ENCODE results near the gene PSG11. TPM values are rescaled to one million over a fixed set of nuclear protein-coding genes. Genes with fewer than 3 reads are reported as not detected.
"Not testable (repeated sequence)": the region's sequence is repeated elsewhere in the genome, so short reads cannot be mapped to it uniquely, and the experiment has no call there.

Gene PSG11
- total RNA-seq, 1 experiment from 2014 or later: not detected

DNA sequence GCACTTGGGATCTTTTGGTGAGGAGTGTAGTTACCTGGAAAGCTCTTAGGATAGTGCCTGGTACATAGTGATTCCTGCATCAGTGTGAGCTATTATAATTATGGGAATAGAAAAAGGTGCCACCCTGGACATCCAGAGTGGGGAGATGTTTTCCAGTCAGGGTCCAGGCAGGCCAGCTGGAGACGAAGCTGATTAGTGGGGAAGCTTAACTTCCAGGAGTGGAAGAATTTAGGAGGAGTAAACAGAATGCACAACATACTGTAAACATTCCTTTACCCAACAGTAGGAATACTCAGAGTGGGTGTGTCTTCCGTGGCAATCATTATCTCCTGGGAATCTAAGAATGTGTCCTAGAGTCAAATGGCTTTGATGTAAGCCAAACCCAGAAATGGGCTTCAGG lies 23.3 kb downstream of the PSG11 start:
- BruUV-seq (replicated peaks); H3K27me3 ChIP-seq (ENCODE audit: insufficient read depth, low read length); H3K4me3 ChIP-seq (replicated peaks in 1 of 2; ENCODE audit: low read depth in 1 of 2, low read length in 2 of 2); H3K79me2 ChIP-seq (ENCODE audit: insufficient read depth, low read length); H3K4me2 ChIP-seq (ENCODE audit: low read length); DNase-seq (ENCODE audit: low read depth, low spot score); H3K27ac ChIP-seq (ENCODE audit: low read depth, low read length); ATAC-seq; RAD21 ChIA-PET (ENCODE audit: low non-redundant PET in 1 of 2, low total read pairs in 2 of 2, uncharacterized antibody in 2 of 2, unreplicated experiment in 2 of 2); H3K36me3 ChIP-seq (ENCODE audit: control insufficient read depth in 1 of 2, insufficient read depth in 2 of 2, low read length in 2 of 2); H4K20me1 ChIP-seq (ENCODE audit: insufficient read depth); H3K9ac ChIP-seq (ENCODE audit: low read length); H3K9me2 ChIP-seq (ENCODE audit: insufficient read depth); intact Hi-C loops (cut with micrococcal nuclease); H2AFZ ChIP-seq (ENCODE audit: low read depth, low read length, poor library complexity, severe bottlenecking); POLR2A ChIA-PET; CTCF ChIA-PET; H3K9me3 ChIP-seq (ENCODE audit: control insufficient read depth in 1 of 2, insufficient read depth in 1 of 2, low read depth in 1 of 2, low read length in 2 of 2): not testable (repeated sequence)
- peaks cover 0 to 16% of the 10 kb centered on the region in 2 experiments; a peak in 1 of 4 replicates for H3K4me1 ChIP-seq (ENCODE audit: control insufficient read depth in 1 of 2, insufficient read depth in 2 of 2, low read length in 2 of 2)

DNA sequence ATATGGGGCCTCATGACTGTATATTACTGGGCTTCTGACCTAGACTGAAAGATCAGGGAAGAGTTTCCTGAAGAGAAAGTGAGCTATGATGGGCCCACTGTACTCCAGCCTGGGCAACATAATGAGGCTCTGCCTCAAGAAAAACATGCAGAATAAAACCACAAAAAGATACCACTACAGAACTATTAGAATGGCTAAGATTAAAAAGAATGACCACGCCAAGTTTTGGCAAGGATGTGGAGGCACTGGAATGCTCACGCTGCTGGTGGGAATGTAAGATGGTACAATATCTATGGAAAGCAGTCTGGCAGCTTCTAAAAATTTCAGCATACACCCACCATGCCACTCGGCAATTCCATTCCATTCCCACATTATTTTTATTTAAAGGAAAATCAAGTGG lies 30.1 kb downstream of the PSG11 start:
- BruUV-seq (replicated peaks); H3K4me1 ChIP-seq (ENCODE audit: control insufficient read depth in 1 of 2, insufficient read depth in 2 of 2, low read length in 2 of 2); H2AFZ ChIP-seq (ENCODE audit: low read depth, low read length, poor library complexity, severe bottlenecking); H3K9ac ChIP-seq (ENCODE audit: low read length); H3K4me2 ChIP-seq (ENCODE audit: low read length); POLR2A ChIA-PET; H3K9me2 ChIP-seq (ENCODE audit: insufficient read depth); RAD21 ChIA-PET (ENCODE audit: low non-redundant PET in 1 of 2, low total read pairs in 2 of 2, uncharacterized antibody in 2 of 2, unreplicated experiment in 2 of 2); H3K4me3 ChIP-seq (replicated peaks in 1 of 2; ENCODE audit: low read depth in 1 of 2, low read length in 2 of 2); intact Hi-C loops (cut with micrococcal nuclease); H3K27ac ChIP-seq (ENCODE audit: low read depth, low read length); CTCF ChIA-PET; H3K9me3 ChIP-seq (ENCODE audit: control insufficient read depth in 1 of 2, insufficient read depth in 1 of 2, low read depth in 1 of 2, low read length in 2 of 2); H3K27me3 ChIP-seq (ENCODE audit: insufficient read depth, low read length); H3K79me2 ChIP-seq (ENCODE audit: insufficient read depth, low read length); ATAC-seq; H3K36me3 ChIP-seq (ENCODE audit: control insufficient read depth in 1 of 2, insufficient read depth in 2 of 2, low read length in 2 of 2); H4K20me1 ChIP-seq (ENCODE audit: insufficient read depth); DNase-seq (ENCODE audit: low read depth, low spot score): not testable (repeated sequence)

DNA sequence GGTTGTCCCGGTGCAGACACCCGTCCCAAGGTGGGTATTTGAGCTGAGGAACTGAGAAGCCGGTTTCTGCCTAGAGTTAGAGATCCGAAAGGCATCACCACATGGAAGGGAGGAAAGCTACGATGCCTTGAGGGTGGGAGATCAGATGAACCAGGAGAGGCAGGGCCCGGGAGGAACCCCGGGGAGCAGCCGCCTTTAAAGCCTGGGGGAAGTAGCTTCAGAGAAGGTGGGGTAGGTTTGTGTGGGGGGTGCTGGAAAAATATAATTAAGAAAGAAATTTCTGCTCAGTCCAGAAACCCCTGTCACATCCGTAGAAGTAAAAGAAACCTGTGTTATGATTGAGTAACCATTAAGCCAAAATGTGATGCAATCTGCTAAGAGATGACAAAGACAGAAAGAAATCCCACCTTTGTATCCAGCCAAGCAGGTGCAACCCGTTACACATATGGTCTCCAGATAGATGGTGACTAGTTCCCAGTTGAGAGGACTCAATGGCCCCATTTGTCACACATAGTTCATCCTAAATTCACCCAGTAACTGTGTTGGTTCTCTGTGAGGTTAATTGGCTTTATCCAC lies 34.2 kb downstream of the PSG11 start:
- DNase-seq (ENCODE audit: low read depth, low spot score); RAD21 ChIA-PET (ENCODE audit: low non-redundant PET in 1 of 2, low total read pairs in 2 of 2, uncharacterized antibody in 2 of 2, unreplicated experiment in 2 of 2); POLR2A ChIA-PET; H4K20me1 ChIP-seq (ENCODE audit: insufficient read depth); intact Hi-C loops (cut with micrococcal nuclease); H3K4me2 ChIP-seq (ENCODE audit: low read length); H3K9ac ChIP-seq (ENCODE audit: low read length); CTCF ChIA-PET; H3K4me1 ChIP-seq (ENCODE audit: control insufficient read depth in 1 of 2, insufficient read depth in 2 of 2, low read length in 2 of 2); H2AFZ ChIP-seq (ENCODE audit: low read depth, low read length, poor library complexity, severe bottlenecking); H3K79me2 ChIP-seq (ENCODE audit: insufficient read depth, low read length); H3K9me3 ChIP-seq (ENCODE audit: control insufficient read depth in 1 of 2, insufficient read depth in 1 of 2, low read depth in 1 of 2, low read length in 2 of 2); H3K9me2 ChIP-seq (ENCODE audit: insufficient read depth); BruUV-seq (replicated peaks); H3K36me3 ChIP-seq (ENCODE audit: control insufficient read depth in 1 of 2, insufficient read depth in 2 of 2, low read length in 2 of 2); H3K27me3 ChIP-seq (ENCODE audit: insufficient read depth, low read length); H3K27ac ChIP-seq (ENCODE audit: low read depth, low read length); H3K4me3 ChIP-seq (replicated peaks in 1 of 2; ENCODE audit: low read depth in 1 of 2, low read length in 2 of 2); ATAC-seq: not testable (repeated sequence)
